GM23248 (cell line): ENCODE measurements around the gene SRSF7.

ENCODE experiments used
- EZH2 ChIP-seq: fragments of 200-600 bp; sonication (generic); IDR thresholded peaks from 2 replicates; pipeline ENCODE4 v1.6.1; 2018; ENCODE audit warnings: antibody characterized with exemption, mild to moderate bottlenecking; ENCODE audit not compliant: insufficient read depth, poor library complexity, severe bottlenecking
- EZH2phosphoT487 ChIP-seq: fragments of 200-600 bp; sonication (generic); IDR thresholded peaks from 2 replicates; pipeline ENCODE4 v1.6.1; 2018; ENCODE audit warnings: antibody characterized with exemption, moderate library complexity, mild to moderate bottlenecking, low read depth; ENCODE audit not compliant: insufficient read depth

DNA sequence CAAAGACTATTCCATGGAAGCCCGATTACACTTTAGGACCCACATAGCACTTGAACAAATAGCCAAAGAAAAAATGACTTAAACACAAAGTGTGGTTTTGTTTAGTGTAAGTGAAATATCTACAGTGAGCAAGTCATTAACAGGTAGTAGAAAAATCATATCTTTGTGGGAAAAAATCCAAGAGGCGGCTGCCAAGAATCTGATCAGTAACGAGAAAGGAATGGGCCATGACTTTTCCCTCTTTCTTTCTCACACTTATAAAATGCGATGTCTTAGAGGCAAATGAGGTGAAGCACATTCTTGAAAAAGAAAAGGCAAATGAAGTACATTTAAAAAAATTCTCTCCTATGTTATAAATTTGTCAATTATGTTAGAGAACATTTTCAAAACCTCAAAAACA lies 14.0 kb upstream of the SRSF7 start:
- TF ChIP-seq EZH2phosphoT487, result no peak
- TF ChIP-seq EZH2, result no peak
